Uterus (tissue), 2 donors: Measurements from ENCODE around the gene HORMAD2.
"Not testable (repeated sequence)": the region's sequence is repeated elsewhere in the genome, so short reads cannot be mapped to it uniquely, and the experiment has no call there.

ENCODE experiments used
- CTCF ChIP-seq, 4 experiments: fragments of 200-600 bp in 2 of 4; fragments of 450-650 bp in 2 of 4; sonication (generic) in 2 of 4; IDR thresholded peaks; one replicate each; pipeline ENCODE4 v1.5.1; 2016 to 2019; ENCODE audit warnings: antibody characterized with exemption in 4 of 4, mild to moderate bottlenecking in 2 of 4, moderate library complexity in 1 of 4
- POLR2A ChIP-seq, 2 donors: fragments of 450-650 bp; IDR thresholded peaks; one replicate each; pipeline ENCODE4 v1.6.1; 2016; ENCODE audit warnings: antibody characterized with exemption in 2 of 2, mild to moderate bottlenecking in 1 of 2, moderate library complexity in 1 of 2

GRCh38 chr22:30100770-30101169, 20.5 kb downstream of the HORMAD2 start:
- TF ChIP-seq POLR2A, CTCF (IDR thresholded peaks at IDR 0.05): not testable (repeated sequence)
